ENCODE data around the gene STOM.

Gene STOM

GRCh38 chr9:121344184-121344583, 25.9 kb downstream of the STOM start:
- no peak for DNase-seq

DNA sequence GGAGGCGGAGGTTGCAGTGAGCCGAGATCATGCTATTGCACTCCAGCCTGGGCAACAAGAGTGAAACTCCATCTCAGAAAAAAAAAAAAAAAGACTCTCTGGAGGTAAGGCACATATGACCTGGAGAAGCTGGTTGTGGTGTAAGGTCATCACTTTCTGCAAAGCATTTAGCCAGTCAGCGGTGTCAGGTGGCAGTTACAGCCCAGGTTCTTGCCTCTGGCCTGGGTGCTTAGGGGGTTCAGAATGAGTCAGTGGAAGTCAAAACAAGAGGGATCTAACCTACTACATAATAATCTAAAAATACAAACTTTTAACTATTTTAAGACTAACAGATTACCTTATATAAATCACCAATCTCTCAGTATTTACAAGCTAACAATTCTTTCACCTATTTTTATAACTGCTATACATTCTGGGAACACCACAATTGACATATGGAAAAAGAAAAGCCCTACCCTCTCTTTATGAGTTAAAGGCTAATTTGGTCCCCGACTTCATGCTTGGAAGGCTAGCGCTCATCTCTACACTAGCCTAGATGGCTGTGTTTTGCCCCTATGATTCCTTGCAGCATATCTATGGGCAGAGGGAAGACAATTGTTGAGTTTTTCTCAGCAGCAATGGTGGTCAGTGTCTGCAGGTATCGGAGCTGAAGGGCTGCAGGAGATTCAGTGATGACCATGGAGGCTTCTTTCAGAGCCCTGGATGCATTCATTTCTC, 29.2 kb downstream of the STOM start:
- no peak for DNase-seq

- no peak for DNase-seq
These were observed 30.6 kb downstream of the STOM start for GRCh38 chr9:121339437-121339836.

- DNase-seq = no peak
These were observed 33.4 kb downstream of the STOM start for GRCh38 chr9:121336665-121337064.

DNA sequence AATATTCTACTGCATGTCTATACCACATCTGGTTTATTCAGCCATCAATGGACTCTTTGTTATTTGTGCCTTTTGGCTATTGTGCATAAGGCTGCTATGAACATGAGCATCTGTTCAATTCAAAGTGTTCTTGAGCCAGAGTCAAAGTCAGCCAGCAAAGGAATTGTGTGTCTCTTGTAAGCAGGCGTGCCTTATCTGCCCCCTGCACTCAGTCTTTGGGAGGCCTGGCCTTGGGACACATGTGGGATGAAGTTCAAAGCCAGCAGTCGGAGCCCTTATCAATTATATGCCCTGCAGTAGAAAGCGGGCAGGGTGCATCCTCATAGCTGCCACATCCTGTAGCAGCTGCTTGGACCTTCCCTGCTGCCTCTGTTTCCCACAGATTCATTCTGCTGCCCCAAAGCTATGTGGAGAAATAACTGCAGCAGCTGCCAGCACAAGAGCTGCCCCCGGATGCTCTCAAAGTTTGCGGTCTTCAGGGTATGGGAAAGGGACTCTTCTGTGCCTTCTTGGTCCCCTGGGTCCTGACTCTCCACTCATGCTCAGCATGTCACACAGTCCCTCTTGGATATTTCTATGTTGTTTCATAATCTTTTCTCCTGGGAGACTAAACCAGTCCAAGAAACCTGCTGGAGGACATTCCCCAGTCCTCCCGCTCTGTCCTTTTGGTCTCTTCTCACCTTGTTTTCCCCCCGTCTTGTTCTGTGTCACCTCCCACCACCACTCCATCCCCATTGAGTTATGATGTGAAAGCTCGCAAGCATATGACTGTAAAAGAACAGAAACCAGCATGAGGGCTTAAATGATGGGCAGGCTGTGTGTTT, 35.9 kb downstream of the STOM start:
- no peak for DNase-seq

- DNase-seq = no peak
These were observed 37.9 kb downstream of the STOM start for GRCh38 chr9:121331992-121332685.

DNA sequence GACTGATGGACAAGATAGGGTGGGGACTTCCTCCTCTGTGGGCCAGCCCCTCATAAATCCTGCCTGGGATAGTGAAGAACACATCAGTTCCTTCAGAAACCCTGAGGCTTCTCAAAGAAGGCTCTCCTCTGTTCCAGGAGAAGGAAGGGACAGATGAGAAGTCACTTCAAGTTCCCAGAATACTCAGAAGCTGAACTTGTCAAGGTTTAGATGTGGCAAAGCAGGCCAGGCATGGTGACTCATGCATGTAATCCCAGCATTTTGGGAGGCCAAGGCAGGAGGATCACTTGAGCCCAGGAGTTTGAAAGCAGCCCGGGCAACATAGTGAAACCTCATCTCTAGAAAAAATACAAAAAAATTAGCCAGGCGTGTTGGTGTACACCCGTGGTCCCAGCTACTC, 38.5 kb downstream of the STOM start:
- DNase-seq = no peak

DNA sequence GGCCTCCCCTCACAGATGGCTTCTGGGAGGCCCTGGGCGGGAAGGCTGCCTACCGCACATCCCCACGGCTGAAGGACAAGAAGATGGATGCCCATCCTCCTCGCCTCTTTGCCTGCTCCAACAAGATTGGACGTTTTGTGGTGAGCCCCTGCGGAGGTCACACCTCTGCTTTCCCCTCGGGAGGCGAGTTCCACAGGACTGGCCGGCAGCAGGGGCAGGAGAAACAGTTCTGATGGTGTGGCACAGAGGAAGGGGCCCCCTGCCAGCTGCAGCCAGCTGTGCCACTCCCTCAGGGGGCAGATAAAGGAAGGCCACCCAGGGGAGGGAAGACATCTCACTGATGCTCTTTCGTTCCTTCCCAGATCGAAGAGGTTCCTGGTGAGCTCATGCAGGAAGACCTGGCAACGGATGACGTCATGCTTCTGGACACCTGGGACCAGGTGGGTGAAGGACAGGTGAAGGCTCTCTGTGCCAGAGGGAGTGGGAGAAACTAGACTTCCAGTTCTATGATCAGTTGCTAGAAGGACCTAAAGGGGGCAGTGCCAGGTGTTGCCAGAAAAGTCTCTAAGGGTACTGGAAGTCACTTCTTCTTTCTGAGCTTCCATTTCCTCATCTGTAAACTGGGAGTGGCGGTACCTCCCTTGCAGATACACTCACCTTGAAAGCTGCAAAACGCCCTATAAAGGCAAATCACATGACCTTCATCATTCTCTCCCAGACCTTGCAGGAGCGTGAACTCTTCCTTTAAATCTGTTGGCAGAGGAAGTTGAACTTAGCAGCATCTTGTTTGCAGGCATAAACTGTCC, 41.0 kb downstream of the STOM start:
- DNase-seq = no peak

GRCh38 chr9:121328476-121328875, 41.6 kb downstream of the STOM start:
- no peak for DNase-seq

DNA sequence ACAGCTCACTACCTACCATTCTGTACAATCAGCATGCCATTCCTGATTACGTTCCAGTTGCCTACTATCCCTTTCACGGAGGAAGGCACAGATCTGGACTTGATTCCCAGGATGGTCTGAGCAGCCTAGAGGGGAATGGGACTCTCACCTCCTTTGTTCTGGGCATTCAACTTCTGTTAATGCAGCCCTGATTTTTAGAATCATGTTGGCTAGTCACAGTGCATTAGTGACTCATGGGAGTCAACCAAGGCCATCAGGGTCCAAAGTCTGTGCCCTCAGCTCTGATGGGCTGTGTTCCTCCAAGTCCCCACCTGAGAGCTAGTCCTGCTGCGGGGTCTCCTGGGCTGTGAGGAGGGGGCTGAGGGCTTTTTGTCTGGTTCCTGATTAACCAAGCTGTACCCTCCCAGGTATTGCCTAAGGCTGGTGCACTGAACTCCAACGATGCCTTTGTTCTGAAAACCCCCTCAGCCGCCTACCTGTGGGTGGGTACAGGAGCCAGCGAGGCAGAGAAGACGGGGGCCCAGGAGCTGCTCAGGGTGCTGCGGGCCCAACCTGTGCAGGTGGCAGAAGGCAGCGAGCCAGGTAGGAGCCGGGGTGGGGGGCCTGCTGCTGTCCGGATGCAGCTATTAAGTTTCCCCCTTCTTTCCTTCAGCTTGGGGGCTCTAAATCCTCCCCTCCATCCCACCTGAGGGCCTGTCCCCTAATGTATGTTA, 43.0 kb downstream of the STOM start:
- DNase-seq = no peak

GRCh38 chr9:121326130-121326838, 43.8 kb downstream of the STOM start:
- no peak for DNase-seq

DNA sequence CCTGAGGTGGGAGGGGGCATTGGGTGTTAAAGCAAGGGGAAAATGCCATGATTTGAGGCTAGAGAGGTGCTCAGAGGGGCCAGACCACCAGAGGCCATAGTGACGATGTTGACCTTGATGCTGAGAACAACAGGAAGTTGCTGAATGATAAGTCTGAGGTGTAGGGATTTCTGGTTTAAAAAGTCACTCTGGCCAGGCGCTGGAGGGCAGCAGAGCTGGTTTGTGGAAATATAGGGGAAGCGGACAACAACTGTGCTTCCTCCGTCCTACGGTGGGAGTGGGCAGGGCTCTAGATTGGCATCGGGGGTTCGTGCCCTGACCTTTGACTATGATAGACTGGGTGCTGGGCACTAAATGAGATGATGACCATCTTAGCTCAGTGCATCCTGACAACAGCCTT, 44.7 kb downstream of the STOM start:
- no peak for DNase-seq

GRCh38 chr9:121324755-121325154, 45.3 kb downstream of the STOM start:
- no peak for DNase-seq

- DNase-seq = no peak
These were observed 45.7 kb downstream of the STOM start for GRCh38 chr9:121324316-121324715.

DNA sequence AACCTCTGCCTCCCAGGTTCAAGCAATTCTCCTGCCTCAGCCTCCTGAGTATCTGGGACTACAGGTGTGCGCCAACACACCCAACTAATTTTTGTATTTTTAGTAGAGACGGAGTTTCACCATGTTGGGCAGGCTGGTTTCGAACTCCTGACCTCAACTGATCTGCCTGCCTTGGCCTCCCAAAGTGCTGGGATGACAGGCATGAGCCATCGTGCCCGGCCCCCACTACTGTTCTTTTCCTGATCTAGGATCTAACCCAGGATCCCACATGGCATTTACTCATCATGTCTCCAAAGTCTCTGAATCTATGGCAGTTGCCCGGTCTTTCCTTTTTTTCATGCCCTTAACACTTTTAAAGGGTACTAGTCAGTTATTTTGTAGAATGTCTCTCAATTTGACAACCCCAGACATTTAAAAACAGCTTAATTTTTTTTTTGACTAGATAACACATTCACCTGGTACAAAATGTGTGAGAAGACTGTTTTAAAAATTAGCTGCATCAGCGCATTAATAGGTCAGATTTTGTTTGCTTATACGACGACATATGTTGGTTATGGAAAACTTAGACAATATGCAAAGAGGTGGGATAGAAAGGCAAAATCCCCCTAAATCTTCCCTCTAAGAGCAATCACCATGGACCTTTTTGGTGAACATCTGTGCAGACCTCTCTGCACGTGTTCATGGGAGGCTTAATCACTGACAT, 46.5 kb downstream of the STOM start:
- no peak for DNase-seq

DNA sequence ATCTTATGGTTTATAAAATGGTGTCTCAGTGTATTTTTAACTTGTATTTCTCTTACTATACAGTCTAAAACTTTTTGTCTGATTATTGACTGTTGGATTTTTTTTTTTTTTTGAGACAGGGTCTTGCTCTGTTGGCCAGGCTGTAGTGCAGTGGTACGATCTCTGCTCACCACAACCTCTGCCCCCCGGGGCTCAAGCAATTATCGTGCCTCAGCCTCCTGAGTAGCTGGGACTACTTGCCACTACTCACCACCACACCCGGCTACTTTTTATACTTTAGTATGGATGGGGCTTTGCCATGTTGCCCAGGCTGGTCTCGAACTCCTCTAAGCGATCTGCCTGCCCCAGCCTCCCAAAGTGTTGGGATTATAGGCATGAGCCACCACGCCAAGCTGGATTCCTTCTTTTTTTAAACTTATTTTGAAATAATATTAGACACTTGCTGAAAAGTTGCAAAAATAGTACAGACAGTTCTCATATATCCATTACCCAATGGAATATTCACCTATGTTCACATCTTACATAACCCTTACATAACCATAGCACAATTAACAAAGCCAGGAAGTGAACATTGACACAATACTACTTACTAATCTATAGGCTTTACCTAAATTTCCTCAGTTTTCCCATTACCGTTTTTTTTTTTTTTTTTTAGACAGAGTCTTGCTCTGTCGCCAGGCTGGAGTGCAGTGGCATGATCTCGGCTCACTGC, 47.2 kb downstream of the STOM start:
- no peak for DNase-seq

GRCh38 chr9:121322037-121322736, 47.9 kb downstream of the STOM start:
- DNase-seq = no peak

- DNase-seq = no peak
These were observed 49.0 kb downstream of the STOM start for GRCh38 chr9:121321016-121321503.

GRCh38 chr9:121319383-121319780, 50.7 kb downstream of the STOM start:
- no peak for DNase-seq
